GM10248 (cell line): ENCODE measurements around the gene FHL2.

ENCODE experiments used
- CTCF ChIA-PET: fragments of 300-600 bp; sonication (Branson Sonifier 250); formaldehyde crosslinking; extraction: SDS; loops from one replicate; lab custom pipeline; 2021; ENCODE audit warnings: antibody characterized with exemption; lab: Yijun Ruan, JAX
- POLR2A ChIA-PET: fragments of 350-650 bp; sonication (Branson Sonifier 250); formaldehyde crosslinking; extraction: SDS; loops from one replicate; lab custom pipeline; 2020; ENCODE audit warnings: antibody characterized with exemption; lab: Yijun Ruan, JAX
- DNase-seq: peaks from one replicate; pipeline ENCODE4 v3.0.0; 2012; ENCODE audit errors: extremely low spot score
- TF ChIP-seq, protein P1 (sequence below): IDR thresholded peaks from 2 replicates; pipeline ENCODE4 v1.5.1; 2012; ENCODE audit warnings: mild to moderate bottlenecking, low read depth; ENCODE audit errors: extremely low read depth, missing control alignments, control extremely low read depth

Gene FHL2

DNA sequence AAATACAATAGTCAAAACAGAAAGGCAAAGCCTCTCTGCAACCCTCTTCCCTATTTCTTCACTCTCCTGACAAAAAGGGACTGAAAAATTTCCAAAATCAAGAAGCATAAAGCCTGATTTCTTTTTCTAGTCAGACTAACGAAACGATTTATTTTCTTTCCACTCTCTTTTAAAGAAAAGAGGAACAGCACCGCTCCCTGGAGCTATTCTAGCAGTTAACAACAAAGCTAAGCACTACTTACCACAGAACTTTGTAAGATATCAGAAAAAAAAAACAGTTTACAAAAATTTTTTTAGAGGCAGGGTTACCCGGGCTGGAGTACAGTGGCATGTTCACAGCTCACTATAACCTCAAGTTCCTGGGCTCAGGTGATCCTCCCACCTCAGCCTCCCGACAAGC, 14.4 kb upstream of the FHL2 start:
- ChIA-PET CTCF (interaction anchor here (1.2 to 1.8 kb wide), 3 partner anchors 9 to 24 kb away, joined by 3 to 4 read pairs (median 4); partner anchors contain the start of gene FHL2), POLR2A (no interaction called here)
- TF ChIP-seq, protein P1, sequence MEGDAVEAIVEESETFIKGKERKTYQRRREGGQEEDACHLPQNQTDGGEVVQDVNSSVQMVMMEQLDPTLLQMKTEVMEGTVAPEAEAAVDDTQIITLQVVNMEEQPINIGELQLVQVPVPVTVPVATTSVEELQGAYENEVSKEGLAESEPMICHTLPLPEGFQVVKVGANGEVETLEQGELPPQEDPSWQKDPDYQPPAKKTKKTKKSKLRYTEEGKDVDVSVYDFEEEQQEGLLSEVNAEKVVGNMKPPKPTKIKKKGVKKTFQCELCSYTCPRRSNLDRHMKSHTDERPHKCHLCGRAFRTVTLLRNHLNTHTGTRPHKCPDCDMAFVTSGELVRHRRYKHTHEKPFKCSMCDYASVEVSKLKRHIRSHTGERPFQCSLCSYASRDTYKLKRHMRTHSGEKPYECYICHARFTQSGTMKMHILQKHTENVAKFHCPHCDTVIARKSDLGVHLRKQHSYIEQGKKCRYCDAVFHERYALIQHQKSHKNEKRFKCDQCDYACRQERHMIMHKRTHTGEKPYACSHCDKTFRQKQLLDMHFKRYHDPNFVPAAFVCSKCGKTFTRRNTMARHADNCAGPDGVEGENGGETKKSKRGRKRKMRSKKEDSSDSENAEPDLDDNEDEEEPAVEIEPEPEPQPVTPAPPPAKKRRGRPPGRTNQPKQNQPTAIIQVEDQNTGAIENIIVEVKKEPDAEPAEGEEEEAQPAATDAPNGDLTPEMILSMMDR = no peak
- no peak for DNase-seq

DNA sequence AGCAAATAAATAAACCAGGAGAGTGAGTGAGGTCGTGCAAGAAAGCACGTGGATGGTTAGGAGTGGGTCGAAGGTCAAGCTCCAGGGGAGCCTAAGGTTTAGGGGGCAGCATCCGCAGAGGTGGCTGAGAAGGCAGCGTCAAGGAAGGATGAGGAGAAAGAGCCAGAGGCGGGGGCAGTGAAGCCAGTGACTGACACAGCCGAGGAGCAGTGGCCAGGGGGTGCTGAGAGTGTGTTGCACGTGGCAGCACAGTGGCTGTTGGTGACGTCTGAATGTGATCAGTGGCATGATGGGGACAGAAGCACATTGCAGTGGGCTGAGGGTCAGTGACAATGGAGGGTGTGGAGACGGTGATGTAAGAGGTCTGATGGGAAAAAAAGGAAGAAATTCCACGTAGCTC, 13.7 kb upstream of the FHL2 start:
- no peak for DNase-seq
- TF ChIP-seq, protein P1 = no peak
- ChIA-PET CTCF (interaction anchor here (1.4 to 1.8 kb wide), 2 partner anchors 8 to 25 kb away, joined by 4 read pairs; no protein-coding TSS in a partner anchor), POLR2A (no interaction called here)

DNA sequence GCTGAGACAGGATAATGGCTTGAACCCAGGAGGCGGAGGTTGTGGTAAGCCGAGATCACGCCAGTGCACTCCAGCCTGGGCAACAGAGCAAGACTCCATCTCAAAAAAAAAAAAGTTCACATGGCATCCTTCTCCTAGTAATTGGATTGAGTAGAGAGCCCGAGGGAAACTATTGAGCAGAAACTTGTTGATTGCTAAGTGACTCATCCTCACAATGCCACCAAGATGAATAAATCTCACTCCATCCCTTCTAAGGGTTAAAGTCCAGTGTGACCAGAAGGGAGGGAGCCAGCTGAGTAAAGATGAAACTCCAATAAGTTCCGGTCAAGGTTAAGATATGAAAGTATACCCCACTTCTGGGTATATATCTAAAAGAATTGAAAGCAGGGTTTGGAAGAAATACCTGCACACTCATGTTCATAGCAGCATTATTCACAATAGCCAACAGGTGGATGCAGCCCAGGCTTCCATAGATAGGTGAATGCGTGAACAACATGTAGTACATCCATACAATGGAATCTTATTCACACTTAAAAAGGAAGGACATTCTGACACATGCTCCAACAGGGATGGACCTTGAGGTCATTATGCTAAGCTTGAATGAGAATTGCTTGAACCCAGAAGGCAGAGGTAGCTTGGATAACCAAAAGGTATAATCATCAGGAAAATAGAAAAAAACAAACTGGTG, 13.0 kb upstream of the FHL2 start:
- CTCF ChIA-PET = interaction anchor here (1.8 kb wide), 1 partner anchor 26 kb away, joined by 4 read pairs; no protein-coding TSS in a partner anchor
- TF ChIP-seq, protein P1 = no peak
- POLR2A ChIA-PET = no interaction called here
- peak; percentile 38 for DNase-seq

DNA sequence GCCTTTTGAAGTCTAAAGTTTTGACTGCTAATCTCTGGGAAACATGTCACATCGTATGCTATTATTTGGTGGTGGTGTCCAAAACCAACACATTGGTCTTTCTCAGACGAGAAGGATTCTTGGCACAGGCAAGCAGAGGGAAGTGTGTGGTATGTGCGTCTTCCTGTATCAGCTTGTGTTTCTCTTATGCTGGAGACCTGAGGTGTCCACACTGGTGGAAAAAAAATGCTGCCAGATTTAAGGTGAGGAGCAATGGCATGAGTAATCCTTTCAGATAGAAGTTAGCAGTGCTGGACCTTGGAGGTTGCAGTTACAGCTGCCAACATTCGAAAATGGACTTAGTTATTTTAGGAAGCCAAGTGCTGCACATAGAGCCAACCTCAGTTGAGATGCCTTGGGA, 11.7 kb upstream of the FHL2 start:
- ChIA-PET POLR2A (no interaction called here), CTCF (interaction anchor here (0.9 to 1.3 kb wide), 2 partner anchors 11 to 90 kb away, joined by 3 read pairs; no protein-coding TSS in a partner anchor)
- DNase-seq = no peak
- TF ChIP-seq, protein P1 = no peak

DNA sequence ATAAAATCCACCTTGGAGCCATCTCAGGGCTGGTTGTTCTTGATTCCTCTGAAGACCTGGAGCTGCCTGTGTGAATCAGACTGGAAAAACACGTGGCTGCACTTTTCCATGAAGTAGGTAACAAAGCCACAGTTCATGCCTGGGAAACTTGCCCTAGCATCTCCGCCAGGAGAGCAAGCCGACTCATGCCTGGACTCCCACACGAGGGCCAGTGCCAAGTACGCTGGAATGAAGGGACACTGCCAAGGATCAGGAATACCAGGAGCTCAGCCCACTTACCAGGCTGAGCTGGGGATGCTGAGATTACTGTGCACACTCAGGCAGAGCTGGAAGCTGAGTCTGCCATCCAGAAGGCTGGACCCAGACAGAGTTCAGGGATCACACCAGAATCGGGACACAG, 10.9 kb upstream of the FHL2 start:
- CTCF ChIA-PET = interaction anchor here (0.8 to 1.3 kb wide), 2 partner anchors 10 to 91 kb away, joined by 3 read pairs; no protein-coding TSS in a partner anchor
- TF ChIP-seq, protein P1 = no peak
- POLR2A ChIA-PET = no interaction called here
- DNase-seq = no peak

DNA sequence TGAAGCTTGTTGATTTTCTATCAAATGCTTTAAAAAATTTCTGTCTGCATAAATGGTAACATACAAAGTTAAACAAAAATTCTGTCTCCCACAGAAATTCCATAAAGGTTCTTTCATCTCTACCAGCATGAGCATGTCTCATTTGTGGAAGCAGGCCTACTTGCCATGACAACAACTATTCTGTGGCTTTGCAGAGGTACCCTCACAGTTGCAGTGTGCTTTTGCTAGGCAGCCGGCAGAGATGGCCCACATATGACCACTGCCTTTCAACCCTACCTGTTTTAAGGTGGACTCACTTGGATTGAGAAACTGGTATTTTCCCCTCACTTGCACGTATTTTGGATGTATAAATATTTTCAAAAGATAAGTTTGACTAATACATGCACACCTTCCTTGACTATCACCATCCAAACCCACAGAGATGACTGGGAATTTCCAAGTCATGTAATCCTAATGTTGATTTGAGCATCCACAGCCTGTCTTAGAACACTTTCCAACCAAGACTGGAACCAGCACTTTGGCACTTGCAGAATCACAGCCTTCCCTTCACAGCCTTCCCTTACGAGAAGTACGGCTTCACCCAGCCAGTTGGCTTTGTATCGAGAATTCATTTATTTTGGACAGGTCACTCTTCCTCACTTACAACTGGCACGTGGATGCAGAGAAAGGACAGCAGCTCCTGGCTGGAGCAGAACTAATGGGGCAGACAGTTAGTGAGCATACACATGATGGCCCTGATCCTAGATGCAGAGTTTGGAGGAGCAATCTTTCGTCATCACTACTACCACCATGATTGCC, 9.3 kb upstream of the FHL2 start:
- TF ChIP-seq, protein P1 = no peak
- ChIA-PET POLR2A (no interaction called here), CTCF (no interaction called here)
- DNase-seq = no peak
